ENCODE results near the gene NTM. TPM values are rescaled to one million over a fixed set of nuclear protein-coding genes. Genes with fewer than 3 reads are reported as not detected.

Gene NTM
- total RNA-seq, 4 donors from 2014 or later = 0.21 to 3.2 (median 0.84) TPM

DNA sequence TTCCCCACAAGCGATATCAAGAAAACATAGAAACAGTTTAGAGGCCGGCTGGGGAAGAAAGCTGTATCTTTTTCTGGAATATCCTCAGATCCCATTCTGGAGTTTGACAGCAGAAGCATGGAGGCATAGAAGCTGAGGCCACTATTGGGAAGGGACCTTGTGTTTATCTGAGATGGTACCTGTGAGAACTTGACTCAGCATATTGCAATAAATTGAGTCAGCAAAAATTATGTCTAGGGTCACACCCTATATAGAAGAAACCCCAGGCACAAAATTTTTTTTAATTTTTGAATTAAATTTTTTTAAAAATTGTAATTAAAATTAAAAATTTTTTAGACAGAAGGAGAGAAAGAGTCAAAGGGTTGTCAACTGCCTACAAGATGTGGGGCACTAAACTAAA lies 178.7 kb downstream of the NTM start:
- Histone ChIP-seq H3K4me3 (no peak overlapping the region), H3K9me3 (no peaks in the 10 kb centered on the region), H3K36me3 (no peaks in the 10 kb centered on the region), H3K27ac (no peak overlapping the region), H3K4me1 (no peaks in the 10 kb centered on the region), H3K27me3 (no peaks in the 10 kb centered on the region)
- no peak for DNase-seq
- 84 to 94% methylated on average over 2 of the region's 2 CpGs for WGBS, 2 donors
- TF ChIP-seq, protein P1, sequence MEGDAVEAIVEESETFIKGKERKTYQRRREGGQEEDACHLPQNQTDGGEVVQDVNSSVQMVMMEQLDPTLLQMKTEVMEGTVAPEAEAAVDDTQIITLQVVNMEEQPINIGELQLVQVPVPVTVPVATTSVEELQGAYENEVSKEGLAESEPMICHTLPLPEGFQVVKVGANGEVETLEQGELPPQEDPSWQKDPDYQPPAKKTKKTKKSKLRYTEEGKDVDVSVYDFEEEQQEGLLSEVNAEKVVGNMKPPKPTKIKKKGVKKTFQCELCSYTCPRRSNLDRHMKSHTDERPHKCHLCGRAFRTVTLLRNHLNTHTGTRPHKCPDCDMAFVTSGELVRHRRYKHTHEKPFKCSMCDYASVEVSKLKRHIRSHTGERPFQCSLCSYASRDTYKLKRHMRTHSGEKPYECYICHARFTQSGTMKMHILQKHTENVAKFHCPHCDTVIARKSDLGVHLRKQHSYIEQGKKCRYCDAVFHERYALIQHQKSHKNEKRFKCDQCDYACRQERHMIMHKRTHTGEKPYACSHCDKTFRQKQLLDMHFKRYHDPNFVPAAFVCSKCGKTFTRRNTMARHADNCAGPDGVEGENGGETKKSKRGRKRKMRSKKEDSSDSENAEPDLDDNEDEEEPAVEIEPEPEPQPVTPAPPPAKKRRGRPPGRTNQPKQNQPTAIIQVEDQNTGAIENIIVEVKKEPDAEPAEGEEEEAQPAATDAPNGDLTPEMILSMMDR (IDR thresholded peaks at IDR 0.05) = no peak
- TF ChIP-seq POLR2A (IDR thresholded peaks at IDR 0.05) = no peak
- intact Hi-C loops (cut with DNase I) = no loop called here

DNA sequence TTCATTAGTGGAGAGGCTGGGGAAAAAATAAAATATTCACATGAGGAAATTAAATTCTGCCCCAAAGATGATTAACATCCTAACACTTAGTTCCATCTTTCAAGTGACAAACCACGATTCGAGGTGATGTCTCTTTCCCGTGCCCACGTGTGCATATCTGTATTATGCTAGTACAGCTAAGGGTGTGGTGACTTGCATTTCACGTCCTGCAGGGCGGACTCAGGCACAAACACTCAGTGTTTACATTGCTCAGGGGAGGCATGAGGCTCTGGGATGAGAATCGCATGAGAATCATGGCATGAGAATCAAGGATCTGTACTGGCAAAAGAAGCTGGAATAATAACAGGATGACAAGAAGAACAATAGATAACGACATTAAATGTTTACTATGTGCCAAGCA lies 179.4 kb downstream of the NTM start:
- 28 to 36% methylated on average over 8 of the region's 8 CpGs for WGBS, 2 donors
- Histone ChIP-seq H3K36me3 (no peaks in the 10 kb centered on the region), H3K4me3 (no peak overlapping the region), H3K27ac (no peak overlapping the region), H3K4me1 (no peaks in the 10 kb centered on the region), H3K9me3 (no peaks in the 10 kb centered on the region), H3K27me3 (no peaks in the 10 kb centered on the region)
- no peak for DNase-seq
- no peak for TF ChIP-seq POLR2A (IDR thresholded peaks at IDR 0.05)
- TF ChIP-seq, protein P1 (IDR thresholded peaks at IDR 0.05) = no peak
- intact Hi-C loops (cut with DNase I) = no loop called here

DNA sequence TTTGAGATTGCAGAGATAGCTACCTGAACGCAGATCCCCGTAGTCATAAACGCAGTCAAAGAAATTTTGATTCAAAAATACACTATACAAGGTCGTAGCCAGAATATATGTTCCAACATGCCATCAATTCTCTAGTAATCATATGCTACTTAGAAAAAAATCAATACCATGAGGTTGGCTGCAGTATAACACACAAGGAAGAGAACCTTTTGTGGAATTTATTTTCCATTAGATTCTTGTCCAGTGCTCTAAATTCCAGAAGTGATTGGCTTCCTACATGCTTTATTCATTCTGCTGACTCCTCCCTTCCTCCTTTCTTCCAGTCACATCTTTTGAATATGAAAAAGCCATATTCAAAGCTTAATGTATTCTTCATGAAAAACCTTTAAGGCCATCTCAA lies 189.9 kb downstream of the NTM start:
- Histone ChIP-seq H3K4me1 (no peaks in the 10 kb centered on the region), H3K4me3 (no peak overlapping the region), H3K9me3 (no peaks in the 10 kb centered on the region), H3K36me3 (no peaks in the 10 kb centered on the region), H3K27me3 (no peaks in the 10 kb centered on the region), H3K27ac (no peak overlapping the region)
- intact Hi-C loops (cut with DNase I) = no loop called here
- no peak for DNase-seq
- TF ChIP-seq, protein P1 (IDR thresholded peaks at IDR 0.05) = no peak
- TF ChIP-seq POLR2A (IDR thresholded peaks at IDR 0.05) = no peak
- WGBS, 2 donors = 76 to 80% methylated on average over 4 of the region's 4 CpGs

DNA sequence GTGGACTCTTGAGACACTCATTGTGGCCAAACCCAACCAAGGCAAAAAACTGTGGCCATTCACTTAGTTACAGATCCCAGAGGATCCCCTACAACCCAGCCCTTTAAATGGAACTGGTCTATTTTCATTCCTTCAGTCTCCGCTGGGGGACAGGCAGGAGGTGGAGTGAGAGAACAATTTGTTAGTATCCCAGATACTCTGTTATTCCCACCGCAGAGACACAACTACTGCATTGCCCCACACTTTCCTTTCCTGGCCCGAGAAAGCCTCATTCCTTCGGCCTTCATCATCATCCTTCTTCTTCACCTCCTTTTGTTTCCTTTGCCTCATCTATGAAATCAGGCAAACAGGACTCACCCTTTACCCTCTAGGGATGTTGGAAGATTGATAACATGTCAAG lies 191.1 kb downstream of the NTM start:
- no peak for TF ChIP-seq POLR2A (IDR thresholded peaks at IDR 0.05)
- TF ChIP-seq, protein P1 (IDR thresholded peaks at IDR 0.05) = no peak
- WGBS, 2 donors = 38% methylated on average over 4 of the region's 4 CpGs

DNA sequence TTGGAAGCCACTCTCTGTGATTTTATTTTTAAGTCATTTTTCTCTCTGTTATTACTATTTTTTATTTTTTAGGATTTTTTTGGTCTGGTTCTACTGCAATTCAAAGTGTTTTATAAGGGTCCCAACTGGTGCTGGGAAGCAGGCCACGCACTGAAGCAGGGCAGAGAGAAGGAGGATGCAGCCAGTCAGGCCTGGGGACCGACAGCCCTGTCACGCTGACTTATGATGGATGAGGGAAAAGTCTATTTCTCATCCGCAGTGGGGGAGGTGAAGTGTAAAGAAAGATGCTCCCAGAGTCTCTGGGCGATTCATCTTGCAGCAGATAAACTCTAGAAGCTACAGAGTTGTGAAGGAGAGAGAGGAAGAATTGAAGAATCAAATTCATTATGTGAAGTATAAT lies 191.6 kb downstream of the NTM start:
- H3K4me3 ChIP-seq = no peak overlapping the region
- no peak for DNase-seq
- no peaks in the 10 kb centered on the region for H3K36me3 ChIP-seq
- no peak overlapping the region for H3K27ac ChIP-seq
- H3K9me3 ChIP-seq = no peaks in the 10 kb centered on the region
- TF ChIP-seq, protein P1 (IDR thresholded peaks at IDR 0.05) = no peak
- no peak for TF ChIP-seq POLR2A (IDR thresholded peaks at IDR 0.05)
- no peaks in the 10 kb centered on the region for H3K4me1 ChIP-seq
- H3K27me3 ChIP-seq = peaks cover 0 to 2% (median 0%) of the 10 kb centered on the region in 4 donors
- 37 to 49% methylated on average over 4 to 5 of the region's 5 CpGs for WGBS, 2 donors
- intact Hi-C loops (cut with DNase I) = no loop called here

More for the DNA sequence above, 191.1 kb downstream of the NTM start:
- intact Hi-C loops (cut with DNase I) = no loop called here
- Histone ChIP-seq H3K27me3 (no peaks in the 10 kb centered on the region), H3K4me1 (no peaks in the 10 kb centered on the region), H3K4me3 (no peak overlapping the region), H3K9me3 (no peaks in the 10 kb centered on the region), H3K27ac (no peak overlapping the region), H3K36me3 (no peaks in the 10 kb centered on the region)
- no peak for DNase-seq

All from esophagus squamous epithelium (tissue), 5 donors.